A549 treated with AZD9567 at 1 μM for 4 hours (cell line): Measurements from ENCODE around the gene PCK1. TPM values are rescaled to one million over a fixed set of nuclear protein-coding genes. Genes with fewer than 3 reads are reported as not detected.

ENCODE experiments used
- total RNA-seq: library from RNA; stranded (reverse); fragments of 200-300 nt; extraction: Qiagen RNA extraction; gene quantifications from 5 replicates; pipeline ENCODE4 v1.2.3, GENCODE V29; 2022; ENCODE audit not compliant: insufficient read depth

PCK1 gene
- total RNA-seq = 0.04 to 0.10 TPM (median 0.09 TPM) in 4 of 5 replicates, not detected in the other

GRCh38 chr20:57560554-57561355 lies at the start of gene PCK1:
Gene PCK1 (plus strand): TSS chr20:57561110. CDS start chr20:57561412, 302 bp downstream.

GRCh38 chr20:57524511-57525176 lies 36.3 kb upstream of the PCK1 start, which contains the start of gene CTCFL:
Gene CTCFL (minus strand): TSS chr20:57525140. CDS start chr20:57524205, 935 bp downstream.

Other genes starting within 250 kb of the PCK1 start
- gene SPO11, start 231.3 kb upstream of the PCK1 start, total RNA-seq = not detected in 5 replicates
- gene RAE1, start 209.9 kb upstream of the PCK1 start, total RNA-seq = 59.8 to 104 TPM (median 60.9 TPM) in 5 replicates
- gene RBM38, start 169.7 kb upstream of the PCK1 start, total RNA-seq = 21.0 to 37.9 TPM (median 37.2 TPM) in 5 replicates
- gene CTCFL, start 36.0 kb upstream of the PCK1 start, total RNA-seq = not detected in 5 replicates
- gene ZBP1, start 59.3 kb downstream of the PCK1 start, total RNA-seq = 0.05 to 0.07 TPM (median 0.06 TPM) in 3 of 5 replicates, not detected in the others
- 171 to 331 TPM (median 324 TPM) in 5 replicates for gene PMEPA1, start 148.9 kb downstream of the PCK1 start, total RNA-seq